GM12874 (cell line): ENCODE measurements around the gene GSTM3.
A peak's percentile ranks its signal among the peaks of the same experiment; 100 is the strongest.

Experiments
- TF ChIP-seq, protein P1 (sequence below): IDR thresholded peaks from 2 replicates; pipeline ENCODE4 v1.5.1; 2011; ENCODE audit warnings: low read depth, mild to moderate bottlenecking, control low read depth, low read length, moderate library complexity; ENCODE audit not compliant: insufficient read depth

Gene GSTM3

DNA sequence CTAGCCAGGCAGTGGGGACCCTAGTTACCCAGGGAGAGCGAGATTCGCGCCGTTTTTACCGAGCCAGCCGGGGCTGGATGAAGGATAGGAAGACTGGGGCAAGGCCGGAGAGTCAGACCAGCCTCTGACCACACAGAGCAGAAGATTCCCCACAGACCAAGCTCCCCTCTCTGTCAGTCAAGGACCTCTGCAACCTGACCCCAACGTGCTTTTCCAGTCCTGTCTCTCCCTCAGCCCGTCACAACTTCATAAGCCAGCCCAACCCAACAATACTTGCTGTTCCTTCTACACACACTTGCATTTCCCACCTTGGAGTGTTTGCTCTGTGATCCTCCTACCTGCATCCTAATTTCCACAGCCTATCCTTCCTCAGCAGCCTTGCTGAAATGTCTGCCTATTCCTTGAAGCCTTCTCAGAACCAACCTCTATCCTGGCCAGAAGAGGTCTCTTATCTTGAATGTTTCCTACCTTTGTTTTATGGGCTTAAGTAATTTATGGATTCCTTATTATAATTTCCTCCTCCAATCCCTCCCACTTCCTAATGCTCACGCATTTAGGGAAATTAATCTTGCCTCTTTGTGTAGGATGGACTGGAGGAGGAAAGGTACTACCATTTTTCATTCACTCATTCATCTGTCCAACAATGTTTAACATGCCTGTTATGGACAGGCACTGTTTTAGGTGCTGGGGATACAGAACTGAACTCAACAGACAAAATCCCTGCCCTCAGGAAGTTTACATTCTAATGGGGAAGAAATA is at the start of gene GSTM3:
TSS of gene GSTM3 (minus strand) at position 424 of the 759 bp plus-strand sequence. CDS start 751 bp downstream, outside the sequence.
- TF ChIP-seq, protein P1, sequence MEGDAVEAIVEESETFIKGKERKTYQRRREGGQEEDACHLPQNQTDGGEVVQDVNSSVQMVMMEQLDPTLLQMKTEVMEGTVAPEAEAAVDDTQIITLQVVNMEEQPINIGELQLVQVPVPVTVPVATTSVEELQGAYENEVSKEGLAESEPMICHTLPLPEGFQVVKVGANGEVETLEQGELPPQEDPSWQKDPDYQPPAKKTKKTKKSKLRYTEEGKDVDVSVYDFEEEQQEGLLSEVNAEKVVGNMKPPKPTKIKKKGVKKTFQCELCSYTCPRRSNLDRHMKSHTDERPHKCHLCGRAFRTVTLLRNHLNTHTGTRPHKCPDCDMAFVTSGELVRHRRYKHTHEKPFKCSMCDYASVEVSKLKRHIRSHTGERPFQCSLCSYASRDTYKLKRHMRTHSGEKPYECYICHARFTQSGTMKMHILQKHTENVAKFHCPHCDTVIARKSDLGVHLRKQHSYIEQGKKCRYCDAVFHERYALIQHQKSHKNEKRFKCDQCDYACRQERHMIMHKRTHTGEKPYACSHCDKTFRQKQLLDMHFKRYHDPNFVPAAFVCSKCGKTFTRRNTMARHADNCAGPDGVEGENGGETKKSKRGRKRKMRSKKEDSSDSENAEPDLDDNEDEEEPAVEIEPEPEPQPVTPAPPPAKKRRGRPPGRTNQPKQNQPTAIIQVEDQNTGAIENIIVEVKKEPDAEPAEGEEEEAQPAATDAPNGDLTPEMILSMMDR, result no peak

DNA sequence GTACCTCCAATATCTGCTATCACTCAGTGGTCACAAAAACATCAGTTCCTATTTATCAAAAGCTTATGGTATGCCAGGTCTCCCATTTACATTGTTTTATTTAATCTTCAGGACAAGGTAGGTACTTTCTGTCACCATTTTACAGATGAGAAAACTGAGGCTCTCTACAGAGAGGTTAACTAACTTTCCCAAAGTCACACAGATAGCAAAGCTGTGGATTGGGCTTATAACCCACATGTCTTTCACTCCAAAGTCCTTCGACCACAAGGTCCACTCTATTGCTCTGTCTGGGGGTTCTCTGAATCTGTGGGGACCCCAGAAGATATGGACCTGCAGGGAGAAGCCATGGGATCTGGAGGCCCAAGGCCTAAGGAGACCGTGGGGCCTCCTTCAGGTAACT is 49.5 kb upstream of the GSTM3 start:
- TF ChIP-seq, protein P1, result no peak

DNA sequence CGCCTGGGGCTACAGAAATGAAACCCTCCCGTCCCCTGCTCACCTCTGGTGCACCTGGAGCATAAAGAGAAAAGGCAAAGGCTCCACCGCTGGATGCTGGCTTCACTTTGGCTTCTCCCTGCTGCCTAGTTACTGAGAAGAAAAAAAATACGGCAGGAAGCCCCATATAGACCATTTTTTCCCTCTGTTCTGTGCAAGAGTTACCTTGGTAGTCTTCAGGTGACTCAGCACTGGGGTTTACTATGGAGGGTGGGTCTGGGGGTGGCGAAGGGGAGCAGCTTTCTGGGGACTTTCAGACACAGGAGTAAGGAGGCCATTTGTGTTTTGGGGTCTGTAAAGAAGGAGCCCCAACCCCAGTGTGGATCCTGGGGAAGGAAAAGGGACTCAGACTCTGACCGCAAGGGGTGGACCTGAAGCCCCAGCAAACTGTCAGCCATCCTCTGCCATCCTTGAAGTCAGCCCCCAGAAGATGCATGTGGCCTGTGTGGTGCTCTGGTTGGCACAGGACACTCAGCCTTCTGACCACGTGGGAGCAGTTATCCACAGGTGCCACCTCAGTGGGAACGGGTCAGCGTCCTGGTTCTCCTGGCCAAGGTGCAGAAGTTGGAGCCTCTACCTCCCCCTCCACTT is 48.8 kb upstream of the GSTM3 start:
- TF ChIP-seq, protein P1, result no peak

GRCh38 chr1:109788695-109789521 is 48.1 kb upstream of the GSTM3 start:
- TF ChIP-seq, protein P1, result peak; percentile 37; the same call in 1 of the 2 replicates

DNA sequence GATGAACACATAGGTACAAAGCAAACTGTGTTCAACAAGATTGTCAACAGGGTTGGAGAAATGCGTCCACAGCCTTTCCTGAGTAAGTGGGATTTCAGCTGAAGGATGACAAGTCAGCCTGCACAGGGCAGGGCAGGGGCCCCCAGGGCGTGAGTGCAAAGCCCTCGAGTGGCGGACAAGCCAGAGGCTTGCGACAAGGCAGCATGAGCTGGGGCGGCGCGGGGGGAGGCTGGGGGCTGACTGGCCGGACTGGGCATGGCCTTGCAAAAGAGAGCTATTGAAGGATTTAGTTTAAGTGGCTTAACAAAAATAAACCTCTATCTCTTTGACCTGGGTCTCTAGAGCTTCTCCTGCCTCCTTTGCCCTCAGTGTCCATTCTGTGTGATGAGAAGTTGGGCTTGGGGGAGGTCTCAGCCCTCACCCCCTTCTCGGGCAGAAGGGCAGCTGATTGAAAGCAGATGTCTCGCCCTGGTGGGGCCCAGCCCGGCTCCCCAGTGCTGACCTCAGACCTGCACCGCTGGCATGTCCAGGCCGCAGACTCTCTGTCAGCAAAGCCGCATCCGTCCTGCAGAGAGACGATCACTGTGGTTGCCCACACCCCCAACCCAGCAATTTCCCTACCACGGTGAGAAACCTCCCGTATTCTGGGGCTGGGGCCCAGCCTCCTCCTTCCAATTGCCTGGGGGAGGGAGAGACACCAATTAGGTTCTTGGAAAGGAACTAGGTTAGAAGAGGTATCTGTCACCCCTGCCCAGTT is 47.2 kb upstream of the GSTM3 start:
- TF ChIP-seq, protein P1, result no peak

DNA sequence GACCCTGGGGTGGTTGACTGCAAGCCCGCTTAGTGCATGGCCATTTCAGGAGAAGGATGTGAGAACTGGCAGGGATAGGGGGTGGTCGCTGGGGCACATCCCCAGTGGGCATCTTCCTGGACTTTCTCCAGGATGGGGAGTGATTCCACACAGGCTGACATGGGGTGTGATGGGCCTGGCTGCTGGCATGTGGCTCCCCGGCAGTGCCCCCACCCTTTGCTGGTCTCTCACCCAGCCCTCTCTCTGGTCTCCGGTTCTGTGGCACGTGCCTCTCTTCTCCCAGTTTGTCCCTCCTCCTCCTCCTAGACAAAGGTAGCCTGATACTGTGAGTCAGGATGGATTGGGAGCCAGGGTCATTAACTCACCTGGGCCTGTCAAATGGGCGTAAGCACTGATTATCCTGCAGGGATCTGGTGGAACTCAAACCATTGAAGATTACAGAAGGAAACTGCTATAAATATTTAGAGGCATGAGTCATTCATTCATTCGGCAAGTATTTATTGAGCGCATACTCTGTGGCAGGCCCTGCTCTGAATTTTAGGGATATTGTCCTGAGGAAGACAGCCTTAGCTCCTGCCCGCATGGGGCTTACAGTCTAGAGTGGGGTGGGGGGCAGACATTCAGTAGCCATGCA is 46.5 kb upstream of the GSTM3 start:
- TF ChIP-seq, protein P1, result no peak
